K562 (cell line): Measurements from ENCODE around the gene NINJ2. TPM values are rescaled to one million over a fixed set of nuclear protein-coding genes. Genes with fewer than 3 reads are reported as not detected.

ENCODE experiments used
- BHLHE40 ChIP-seq: IDR thresholded peaks from 2 replicates; pipeline ENCODE4 v1.6.1; 2011; ENCODE audit warnings: low read length, improper control_type of control experiment
- GATAD2A ChIP-seq: fragments of 450-650 bp; IDR thresholded peaks from 2 replicates; pipeline ENCODE4 v1.6.1; 2017
- GATAD2B ChIP-seq: fragments of 450-650 bp; IDR thresholded peaks from 2 replicates; pipeline ENCODE4 v1.6.1; 2017; ENCODE audit warnings: mild to moderate bottlenecking, borderline replicate concordance
- HNRNPK ChIP-seq: fragments of 200-400 bp; formaldehyde crosslinking; IDR thresholded peaks from one replicate; pipeline ENCODE4 v1.6.1; 2018; ENCODE audit warnings: mild to moderate bottlenecking, low read depth, low read length; ENCODE audit not compliant: poor library complexity, severe bottlenecking
- MBD2 ChIP-seq: sonication (generic); IDR thresholded peaks from 2 replicates; pipeline ENCODE4 v1.6.1; 2016; ENCODE audit warnings: low read depth, borderline replicate concordance
- PRMT5 ChIP-seq: sonication (generic); formaldehyde crosslinking; IDR thresholded peaks from 2 replicates; pipeline ENCODE4 v1.5.0; 2020; ENCODE audit warnings: missing genetic modification reagents
- TBL1XR1 ChIP-seq, 2 experiments: IDR thresholded peaks; 2 replicates each; pipeline ENCODE4 v1.6.1; 2012; ENCODE audit warnings: improper control_type of control experiment in 2 of 2, low read length in 2 of 2, mild to moderate bottlenecking in 1 of 2
- ZBTB17 ChIP-seq: fragments of 450-650 bp; formaldehyde crosslinking; IDR thresholded peaks from 2 replicates; pipeline ENCODE4 v1.4.0; 2020; ENCODE audit warnings: mild to moderate bottlenecking
- ZNF239 ChIP-seq: fragments of 250-450 bp; sonication (Bioruptor Pico); IDR thresholded peaks from 2 replicates; pipeline ENCODE4 v1.4.0; 2020; ENCODE audit warnings: mild to moderate bottlenecking
- ZNF586 ChIP-seq: fragments of 450-650 bp; formaldehyde crosslinking; conservative IDR thresholded peaks from 2 replicates; pipeline ENCODE4 v1.4.0; 2020; ENCODE audit warnings: mild to moderate bottlenecking, moderate library complexity
- ZNF696 ChIP-seq: fragments of 250-450 bp; sonication (Bioruptor Pico); conservative IDR thresholded peaks from 2 replicates; pipeline ENCODE4 v1.4.0; 2020; ENCODE audit warnings: mild to moderate bottlenecking, moderate library complexity
- ZNF764 ChIP-seq: fragments of 250-450 bp; sonication (Bioruptor Pico); IDR thresholded peaks from 2 replicates; pipeline ENCODE4 v1.4.0; 2020; ENCODE audit warnings: low read depth, mild to moderate bottlenecking, moderate library complexity
- polyA plus RNA-seq, 8 experiments: library from polyadenylated mRNA; depleted of rRNA in 4 of 8; stranded (reverse) in 5 of 8; unstranded in 3 of 8; fragments of >200 nt; fragmentation: Nextera tagmentation in 2 of 8; fragmentation: Illumina TruSeq in 1 of 8; extraction: Ambion mirVana in 2 of 8; extraction: Trizol in 1 of 8; gene quantifications; 2 replicates each; pipeline versions ENCODE4 v1.2.1 to v1.2.3, GENCODE V29; 2011 to 2014; ENCODE audit warnings: inconsistent platforms in 1 of 8, missing spikeins in 1 of 8
- total RNA-seq, 7 experiments: library from RNA; depleted of rRNA in 6 of 7; stranded (reverse); fragments of >200 nt in 6 of 7; fragmentation: Illumina TruSeq in 2 of 7; extraction: Trizol in 2 of 7; gene quantifications; 2 replicates each; pipeline versions ENCODE4 v1.2.1 to v1.2.3, GENCODE V29; 2011 to 2021; ENCODE audit warnings: low replicate concordance in 1 of 7
- TF ChIP-seq, protein P1 (sequence below): fragments of 250-450 bp; sonication (Bioruptor Pico); IDR thresholded peaks from 2 replicates; pipeline ENCODE4 v1.4.0; 2020; ENCODE audit warnings: mild to moderate bottlenecking
- TF ChIP-seq, protein P2 (sequence below): fragments of 250-450 bp; sonication (Bioruptor Pico); IDR thresholded peaks from 2 replicates; pipeline ENCODE4 v1.5.0; 2022; ENCODE audit warnings: mild to moderate bottlenecking

Gene NINJ2
- total and polyA plus RNA-seq, 9 of the 15 experiments (the other 6 are each of a cell fraction or from before 2014, with no cell fraction given): 2.6 to 16.0 (median 4.5) TPM

DNA sequence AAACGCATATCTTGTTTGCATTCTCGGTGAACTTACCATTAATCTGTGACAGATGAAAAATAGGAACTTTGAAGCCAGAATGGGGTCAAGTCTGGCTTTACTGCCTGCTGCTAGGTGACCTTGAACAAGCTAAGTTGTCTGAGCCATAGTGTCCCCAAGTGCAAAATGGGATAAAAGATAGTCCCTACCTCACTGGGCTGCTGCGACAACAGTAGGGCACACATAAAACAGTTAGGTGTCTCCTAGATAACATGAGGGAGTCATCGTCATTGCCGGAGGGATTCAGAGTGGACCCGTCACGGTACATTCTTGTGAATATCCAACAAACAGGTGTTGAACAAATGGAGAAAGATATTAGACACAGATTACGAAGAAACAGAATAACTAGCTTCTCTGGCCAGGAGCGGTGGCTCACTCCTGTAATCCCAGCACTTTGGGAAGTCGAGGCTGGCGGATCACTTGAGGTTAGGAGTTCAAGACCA is 71.2 kb downstream of the NINJ2 start (continued):
- no peak for TF ChIP-seq ZNF696 (CRISPR knock-in tag)
- TF ChIP-seq, protein P1, sequence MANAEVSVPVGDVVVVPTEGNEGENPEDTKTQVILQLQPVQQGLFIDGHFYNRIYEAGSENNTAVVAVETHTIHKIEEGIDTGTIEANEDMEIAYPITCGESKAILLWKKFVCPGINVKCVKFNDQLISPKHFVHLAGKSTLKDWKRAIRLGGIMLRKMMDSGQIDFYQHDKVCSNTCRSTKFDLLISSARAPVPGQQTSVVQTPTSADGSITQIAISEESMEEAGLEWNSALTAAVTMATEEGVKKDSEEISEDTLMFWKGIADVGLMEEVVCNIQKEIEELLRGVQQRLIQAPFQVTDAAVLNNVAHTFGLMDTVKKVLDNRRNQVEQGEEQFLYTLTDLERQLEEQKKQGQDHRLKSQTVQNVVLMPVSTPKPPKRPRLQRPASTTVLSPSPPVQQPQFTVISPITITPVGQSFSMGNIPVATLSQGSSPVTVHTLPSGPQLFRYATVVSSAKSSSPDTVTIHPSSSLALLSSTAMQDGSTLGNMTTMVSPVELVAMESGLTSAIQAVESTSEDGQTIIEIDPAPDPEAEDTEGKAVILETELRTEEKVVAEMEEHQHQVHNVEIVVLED (CRISPR knock-in tag): no peak
- no peak for TF ChIP-seq ZNF764 (CRISPR knock-in tag)
- TF ChIP-seq MBD2: no peak
- peak; percentile 20; the same call in 1 of the 2 replicates for TF ChIP-seq GATAD2B
- no peak for TF ChIP-seq HNRNPK
- TF ChIP-seq BHLHE40: no peak
- TF ChIP-seq ZNF239 (CRISPR knock-in tag): no peak
- TF ChIP-seq, protein P2, sequence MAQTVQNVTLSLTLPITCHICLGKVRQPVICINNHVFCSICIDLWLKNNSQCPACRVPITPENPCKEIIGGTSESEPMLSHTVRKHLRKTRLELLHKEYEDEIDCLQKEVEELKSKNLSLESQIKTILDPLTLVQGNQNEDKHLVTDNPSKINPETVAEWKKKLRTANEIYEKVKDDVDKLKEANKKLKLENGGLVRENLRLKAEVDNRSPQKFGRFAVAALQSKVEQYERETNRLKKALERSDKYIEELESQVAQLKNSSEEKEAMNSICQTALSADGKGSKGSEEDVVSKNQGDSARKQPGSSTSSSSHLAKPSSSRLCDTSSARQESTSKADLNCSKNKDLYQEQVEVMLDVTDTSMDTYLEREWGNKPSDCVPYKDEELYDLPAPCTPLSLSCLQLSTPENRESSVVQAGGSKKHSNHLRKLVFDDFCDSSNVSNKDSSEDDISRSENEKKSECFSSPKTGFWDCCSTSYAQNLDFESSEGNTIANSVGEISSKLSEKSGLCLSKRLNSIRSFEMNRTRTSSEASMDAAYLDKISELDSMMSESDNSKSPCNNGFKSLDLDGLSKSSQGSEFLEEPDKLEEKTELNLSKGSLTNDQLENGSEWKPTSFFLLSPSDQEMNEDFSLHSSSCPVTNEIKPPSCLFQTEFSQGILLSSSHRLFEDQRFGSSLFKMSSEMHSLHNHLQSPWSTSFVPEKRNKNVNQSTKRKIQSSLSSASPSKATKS (CRISPR knock-in tag): no peak
- TF ChIP-seq ZBTB17: no peak
- 0 out of 4 replicates have a peak, but pooled peaks of 1 of the 2 experiments have one; percentile 8 for TF ChIP-seq TBL1XR1 (IDR thresholded peaks at IDR 0.05; ENCODE audit: low read length in 2 of 2)
- no peak for TF ChIP-seq PRMT5
- no peak for TF ChIP-seq ZNF586 (CRISPR knock-in tag)
- no peak for TF ChIP-seq GATAD2A
